B cell (primary cell): ENCODE measurements around the gene CCDC7. TPM values are rescaled to one million over a fixed set of nuclear protein-coding genes. Genes with fewer than 3 reads are reported as not detected.
"Not testable (repeated sequence)": the region's sequence is repeated elsewhere in the genome, so short reads cannot be mapped to it uniquely, and the experiment has no call there.

ENCODE experiments used
- ATAC-seq: fragments of 200-7000 bp; cut with Tn5 transposase; one replicate; pipeline ENCODE4 v1.10.0; 2021; ENCODE audit warnings: low read depth, mild to moderate bottlenecking, moderate number of reproducible peaks, moderate library complexity
- CTCF ChIA-PET: fragments of 350-600 bp; sonication (Branson Sonifier 250); formaldehyde crosslinking; loops from one replicate; lab custom pipeline; 2021; ENCODE audit warnings: antibody characterized with exemption, inconsistent platforms; lab: Charles Lee
- POLR2A ChIA-PET: fragments of 350-600 bp; sonication (Branson Sonifier 250); formaldehyde crosslinking; loops from one replicate; lab custom pipeline; 2021; ENCODE audit warnings: antibody characterized with exemption; lab: Charles Lee
- DNase-seq: peaks from one replicate; pipeline ENCODE4 v3.0.0; 2013
- H2AFZ ChIP-seq: 2 replicates; pipeline ENCODE4 v1.6.1; 2012; ENCODE audit warnings: mild to moderate bottlenecking, low read depth, low read length; ENCODE audit not compliant: insufficient read depth, poor library complexity, severe bottlenecking
- H3K27ac ChIP-seq, 2 donors: 1 replicate in 1 of 2; 2 replicates in 1 of 2; pipeline ENCODE4 v1.5.1; 2012 to 2013; ENCODE audit warnings: low read length in 2 of 2, mild to moderate bottlenecking in 2 of 2, moderate library complexity in 1 of 2
- H3K27me3 ChIP-seq, 4 experiments: fragments of 200-600 bp in 1 of 4; sonication (generic) in 1 of 4; replicated peaks in 1 of 4; 1 replicate in 2 of 4; 2 replicates in 2 of 4; pipeline versions ENCODE4 v1.6.1 to v1.7.0; 2013 to 2016; ENCODE audit warnings: low read length in 3 of 4, mild to moderate bottlenecking in 2 of 4, mixed read lengths in 1 of 4, moderate library complexity in 1 of 4; ENCODE audit not compliant: insufficient read depth in 4 of 4, control insufficient read depth in 3 of 4; ENCODE audit errors: control extremely low read depth in 1 of 4
- H3K36me3 ChIP-seq, 2 experiments: replicated peaks in 1 of 2; 1 replicate in 1 of 2; 2 replicates in 1 of 2; pipeline versions ENCODE4 v1.6.1 to v1.7.1; 2013; ENCODE audit warnings: low read length in 1 of 2; ENCODE audit not compliant: insufficient read depth in 2 of 2, control insufficient read depth in 1 of 2; ENCODE audit errors: control extremely low read depth in 1 of 2, extremely low read depth in 1 of 2
- H3K4me1 ChIP-seq, 2 donors: fragments of 200-600 bp in 1 of 2; sonication (generic) in 1 of 2; 1 replicate in 1 of 2; 2 replicates in 1 of 2; pipeline versions ENCODE4 v1.5.1 to v1.6.1; 2013 to 2017; ENCODE audit warnings: low read length in 2 of 2; ENCODE audit not compliant: control insufficient read depth in 2 of 2, insufficient read depth in 2 of 2
- H3K4me2 ChIP-seq: replicated peaks from 2 replicates; pipeline ENCODE3; 2012; ENCODE audit warnings: mild to moderate bottlenecking, low read depth, low read length; ENCODE audit not compliant: poor library complexity, severe bottlenecking
- H3K4me3 ChIP-seq, 5 experiments: fragments of 200-600 bp in 1 of 5; sonication (generic) in 1 of 5; 1 replicate in 3 of 5; 2 replicates in 2 of 5; pipeline versions ENCODE4 v1.5.1 to v1.7.0; 2011 to 2016; ENCODE audit warnings: low read length in 4 of 5, mild to moderate bottlenecking in 4 of 5, low read depth in 2 of 5, control low read depth in 1 of 5, moderate library complexity in 1 of 5; ENCODE audit not compliant: insufficient read depth in 1 of 5; ENCODE audit errors: control extremely low read depth in 1 of 5, extremely low read depth in 1 of 5
- H3K79me2 ChIP-seq: fragments of 200-600 bp; sonication (generic); one replicate; pipeline ENCODE4 v1.6.0; 2016; ENCODE audit warnings: low read length; ENCODE audit not compliant: control insufficient read depth, insufficient read depth
- H3K9ac ChIP-seq: fragments of 200-600 bp; sonication (generic); 2 replicates; pipeline ENCODE4 v1.6.1; 2017; ENCODE audit warnings: mild to moderate bottlenecking, low read length, moderate library complexity
- H3K9me3 ChIP-seq, 3 donors: one replicate each; pipeline versions ENCODE4 v1.6.1 to v1.7.1; 2013; ENCODE audit warnings: low read length in 2 of 3; ENCODE audit not compliant: control insufficient read depth in 2 of 3, insufficient read depth in 1 of 3; ENCODE audit errors: control extremely low read depth in 1 of 3
- H4K20me1 ChIP-seq: 2 replicates; pipeline ENCODE4 v1.6.0; 2012; ENCODE audit warnings: mild to moderate bottlenecking, low read length; ENCODE audit not compliant: insufficient read depth, control insufficient read depth, poor library complexity, severe bottlenecking
- H3K27ac Mint-ChIP-seq: one replicate; pipeline ENCODE4 v1.8.0; 2021; ENCODE audit warnings: mixed read lengths
- H3K27me3 Mint-ChIP-seq: one replicate; pipeline ENCODE4 v1.8.0; 2021; ENCODE audit warnings: mixed read lengths
- H3K4me1 Mint-ChIP-seq: one replicate; pipeline ENCODE4 v1.8.0; 2021; ENCODE audit warnings: mixed read lengths
- H3K4me3 Mint-ChIP-seq: one replicate; pipeline ENCODE4 v1.8.0; 2021; ENCODE audit warnings: mixed read lengths
- H3K9me3 Mint-ChIP-seq: one replicate; pipeline ENCODE4 v1.8.0; 2022; ENCODE audit warnings: mixed read lengths; ENCODE audit not compliant: insufficient read depth
- EZH2 ChIP-seq: IDR thresholded peaks from 2 replicates; pipeline ENCODE4 v1.6.1; 2012; ENCODE audit warnings: borderline replicate concordance, low read depth, mild to moderate bottlenecking, moderate library complexity, low read length; ENCODE audit not compliant: insufficient read depth, poor library complexity, severe bottlenecking
- WGBS: methylation state at CpG from one replicate; pipeline ENCODE4 v1.1.5; 2013; ENCODE audit warnings: missing lambda C conversion rate; ENCODE audit not compliant: insufficient coverage; 5-methylcytosine and 5-hydroxymethylcytosine counted together
- intact Hi-C: fragments of 100-400 bp; cut with micrococcal nuclease; formaldehyde crosslinking; loops from one replicate; pipeline ENCODE4 v1.10.0; 2022
- polyA plus RNA-seq: library from polyadenylated mRNA; depleted of rRNA; stranded (reverse); fragments of >200 nt; gene quantifications from 2 replicates; pipeline ENCODE4 v1.2.3, GENCODE V29; 2012
- total RNA-seq, 2 donors: library from RNA; stranded (reverse); fragments of 120-200 nt in 1 of 2; gene quantifications; 1 replicate in 1 of 2; 2 replicates in 1 of 2; pipeline versions ENCODE4 v1.2.3 to v1.2.4, GENCODE V29; 2013 to 2022
- TF ChIP-seq, protein P1 (sequence below): fragments of 200-600 bp; IDR thresholded peaks from one replicate; pipeline ENCODE4 v1.8.0; 2022; ENCODE audit warnings: antibody characterized with exemption, mild to moderate bottlenecking

CCDC7 gene
- total and polyA plus RNA-seq, 2 donors (not counting 1 experiment from before 2014, with no cell fraction given): 2.6 to 26.6 TPM

DNA sequence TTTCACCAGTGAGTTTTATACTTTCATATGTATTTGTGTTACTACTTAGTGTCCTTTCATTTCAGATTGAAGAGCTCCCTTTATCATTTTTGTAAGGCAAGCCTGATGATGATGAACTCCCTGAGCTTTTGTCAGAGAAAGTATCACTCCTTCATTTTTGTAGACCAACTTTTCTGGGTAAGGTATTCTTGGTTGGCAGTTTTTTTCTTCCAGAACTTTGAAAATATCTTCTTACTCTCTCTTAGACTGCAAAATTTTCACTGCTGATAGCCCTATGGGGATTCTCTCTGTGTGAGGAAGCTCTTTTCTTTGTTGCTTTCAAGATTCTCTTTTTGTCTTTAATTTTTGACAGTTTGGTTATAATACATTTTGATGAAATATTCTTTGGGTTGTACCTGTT, 35.7 kb downstream of the CCDC7 start:
- ATAC-seq (no peak), DNase-seq (no peak)
- ChIA-PET CTCF (interaction anchor here (1.2 kb wide), 1 partner anchor 528 kb away, joined by 3 read pairs; no protein-coding TSS in a partner anchor), POLR2A (no interaction called here)
- H3K27ac ChIP-seq: no peak overlapping the region
- intact Hi-C loops: no loop called here
- no peaks in the 10 kb centered on the region for H4K20me1 ChIP-seq
- H3K9me3 ChIP-seq: peaks cover 0 to 10% (median 5%) of the 10 kb centered on the region in 3 donors
- H3K27me3 Mint-ChIP-seq: no peaks in the 10 kb centered on the region
- H3K9ac ChIP-seq: no peak overlapping the region
- no peak overlapping the region for H3K27ac Mint-ChIP-seq
- H3K4me2 ChIP-seq: no peak overlapping the region
- peaks cover 17% of the 10 kb centered on the region for H3K9me3 Mint-ChIP-seq
- peaks cover 0 to 10% of the 10 kb centered on the region in 2 experiments for H3K36me3 ChIP-seq
- H3K4me1 Mint-ChIP-seq: no peaks in the 10 kb centered on the region
- no peaks in the 10 kb centered on the region for H3K4me1 ChIP-seq
- no peaks in the 10 kb centered on the region for H3K27me3 ChIP-seq
- H3K4me3 ChIP-seq: no peak overlapping the region
- H3K4me3 Mint-ChIP-seq: no peak overlapping the region
- no peaks in the 10 kb centered on the region for H3K79me2 ChIP-seq
- TF ChIP-seq, protein P1, sequence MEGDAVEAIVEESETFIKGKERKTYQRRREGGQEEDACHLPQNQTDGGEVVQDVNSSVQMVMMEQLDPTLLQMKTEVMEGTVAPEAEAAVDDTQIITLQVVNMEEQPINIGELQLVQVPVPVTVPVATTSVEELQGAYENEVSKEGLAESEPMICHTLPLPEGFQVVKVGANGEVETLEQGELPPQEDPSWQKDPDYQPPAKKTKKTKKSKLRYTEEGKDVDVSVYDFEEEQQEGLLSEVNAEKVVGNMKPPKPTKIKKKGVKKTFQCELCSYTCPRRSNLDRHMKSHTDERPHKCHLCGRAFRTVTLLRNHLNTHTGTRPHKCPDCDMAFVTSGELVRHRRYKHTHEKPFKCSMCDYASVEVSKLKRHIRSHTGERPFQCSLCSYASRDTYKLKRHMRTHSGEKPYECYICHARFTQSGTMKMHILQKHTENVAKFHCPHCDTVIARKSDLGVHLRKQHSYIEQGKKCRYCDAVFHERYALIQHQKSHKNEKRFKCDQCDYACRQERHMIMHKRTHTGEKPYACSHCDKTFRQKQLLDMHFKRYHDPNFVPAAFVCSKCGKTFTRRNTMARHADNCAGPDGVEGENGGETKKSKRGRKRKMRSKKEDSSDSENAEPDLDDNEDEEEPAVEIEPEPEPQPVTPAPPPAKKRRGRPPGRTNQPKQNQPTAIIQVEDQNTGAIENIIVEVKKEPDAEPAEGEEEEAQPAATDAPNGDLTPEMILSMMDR: no peak
- no peak for TF ChIP-seq EZH2
- no peak overlapping the region for H2AFZ ChIP-seq

DNA sequence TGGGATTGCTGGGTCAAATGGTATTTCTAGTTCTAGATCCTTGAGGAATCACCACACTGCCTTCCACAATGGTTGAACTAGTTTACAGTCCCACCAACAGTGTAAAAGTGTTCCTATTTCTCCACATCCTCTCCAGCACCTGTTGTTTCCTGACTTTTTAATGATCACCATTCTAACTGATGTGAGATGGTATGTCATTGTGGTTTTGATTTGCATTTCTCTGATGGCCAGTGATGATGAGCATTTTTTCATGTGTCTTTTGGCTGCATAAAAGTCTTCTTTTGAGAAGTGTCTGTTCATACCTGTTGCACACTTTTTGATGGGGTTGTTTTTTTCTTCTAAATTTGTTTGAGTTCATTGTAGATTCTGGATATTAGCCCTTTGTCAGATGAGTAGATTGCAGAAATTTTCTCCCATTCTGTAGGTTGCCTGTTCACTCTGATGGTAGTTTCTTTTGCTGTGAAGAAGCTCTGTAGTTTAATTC, 37.1 kb downstream of the CCDC7 start:
- not testable (repeated sequence) for H3K27me3 ChIP-seq, H2AFZ ChIP-seq

DNA sequence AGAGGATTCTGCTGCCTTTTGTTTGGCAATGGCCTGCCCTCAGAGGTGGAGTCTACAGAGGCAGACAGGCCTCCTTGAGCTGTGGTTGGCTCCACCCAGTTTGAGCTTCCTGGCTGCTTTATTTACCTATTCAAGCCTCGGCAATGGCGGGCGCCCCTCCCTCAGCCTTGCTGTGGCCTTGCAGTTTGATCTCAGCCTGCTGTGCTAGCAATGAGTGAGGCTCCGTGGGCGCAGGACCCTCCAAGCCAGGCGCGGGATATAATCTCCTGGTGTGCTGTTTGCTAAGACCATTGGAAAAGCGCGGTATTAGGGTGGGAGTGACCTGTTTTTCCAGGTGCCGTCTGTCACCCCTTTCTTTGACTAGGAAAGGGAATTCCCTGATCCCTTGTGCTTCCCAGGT, 42.1 kb downstream of the CCDC7 start:
- Histone ChIP-seq H3K9me3 (peaks cover 0 to 16% (median 0%) of the 10 kb centered on the region in 3 donors), H3K36me3 (peaks cover 6 to 14% of the 10 kb centered on the region in 2 experiments)
- DNase-seq, H3K4me3 Mint-ChIP-seq, intact Hi-C loops, H4K20me1 ChIP-seq, H3K79me2 ChIP-seq, H3K4me2 ChIP-seq, POLR2A ChIA-PET, H3K4me1 Mint-ChIP-seq, H3K27ac Mint-ChIP-seq, H3K9ac ChIP-seq, H3K27me3 ChIP-seq, ATAC-seq, H3K27ac ChIP-seq, CTCF ChIA-PET, H2AFZ ChIP-seq, H3K9me3 Mint-ChIP-seq, H3K4me1 ChIP-seq, H3K27me3 Mint-ChIP-seq, H3K4me3 ChIP-seq: not testable (repeated sequence)
- 75% methylated on average over 4 of the region's 10 CpGs for WGBS

More for the DNA sequence above, 37.1 kb downstream of the CCDC7 start:
- H3K36me3 ChIP-seq, ATAC-seq, CTCF ChIA-PET, H3K27ac Mint-ChIP-seq, H3K4me3 Mint-ChIP-seq, H3K4me2 ChIP-seq, H3K4me3 ChIP-seq, H3K4me1 Mint-ChIP-seq, intact Hi-C loops, H4K20me1 ChIP-seq, H3K27ac ChIP-seq, DNase-seq, H3K27me3 Mint-ChIP-seq, H3K79me2 ChIP-seq, H3K4me1 ChIP-seq, POLR2A ChIA-PET, H3K9ac ChIP-seq: not testable (repeated sequence)
- peaks cover 17% of the 10 kb centered on the region for H3K9me3 Mint-ChIP-seq
- peaks cover 5 to 10% (median 5%) of the 10 kb centered on the region in 3 donors for H3K9me3 ChIP-seq
